Calu3 (cell line): ENCODE data around the gene TMEM121. TPM values are rescaled to one million over a fixed set of nuclear protein-coding genes. Genes with fewer than 3 reads are reported as not detected.
"Not testable (repeated sequence)": the region's sequence is repeated elsewhere in the genome, so short reads cannot be mapped to it uniquely, and the experiment has no call there.

Experiments used
- BruUV-seq: library from RNA; stranded (reverse); fragments of 400-500 nt; replicated peaks from 2 replicates; lab custom pipeline; 2021; lab: Mats Ljungman, UMichigan
- CTCF ChIA-PET: fragments of 300-600 bp; sonication (Branson Sonifier 250); formaldehyde crosslinking; loops from one replicate; lab custom pipeline; 2022; ENCODE audit warnings: antibody characterized with exemption; lab: Charles Lee
- DNase-seq: peaks from one replicate; pipeline ENCODE4 v3.0.0; 2022
- H3K27ac Mint-ChIP-seq: one replicate; pipeline ENCODE4 v1.8.0; 2022; ENCODE audit warnings: mixed read lengths; ENCODE audit not compliant: unreplicated experiment
- H3K27me3 Mint-ChIP-seq: one replicate; pipeline ENCODE4 v1.8.0; 2022; ENCODE audit warnings: mixed read lengths; ENCODE audit not compliant: unreplicated experiment
- H3K36me3 Mint-ChIP-seq: one replicate; pipeline ENCODE4 v1.8.0; 2022; ENCODE audit warnings: mild to moderate bottlenecking, moderate library complexity, mixed read lengths; ENCODE audit not compliant: insufficient read depth, unreplicated experiment
- H3K4me1 Mint-ChIP-seq: one replicate; pipeline ENCODE4 v1.8.0; 2022; ENCODE audit warnings: mild to moderate bottlenecking, low read depth, mixed read lengths; ENCODE audit not compliant: unreplicated experiment
- H3K4me3 Mint-ChIP-seq: one replicate; pipeline ENCODE4 v1.8.0; 2022; ENCODE audit warnings: mild to moderate bottlenecking, low read depth, moderate library complexity, mixed read lengths; ENCODE audit not compliant: unreplicated experiment
- H3K9me3 Mint-ChIP-seq: one replicate; pipeline ENCODE4 v1.8.0; 2022; ENCODE audit warnings: low read depth, mixed read lengths; ENCODE audit not compliant: unreplicated experiment
- CTCF ChIP-seq: fragments of 200-600 bp; IDR thresholded peaks from one replicate; pipeline ENCODE4 v1.8.0; 2022; ENCODE audit warnings: antibody characterized with exemption; ENCODE audit not compliant: unreplicated experiment
- intact Hi-C: fragments of 100-400 bp; cut with micrococcal nuclease; formaldehyde crosslinking; loops from one replicate; pipeline ENCODE4 v1.10.0; 2022; ENCODE audit not compliant: unreplicated experiment
- total RNA-seq: library from RNA; stranded (reverse); gene quantifications from 2 replicates; pipeline ENCODE4 v1.2.3, GENCODE V29; 2022

The TMEM121 gene
- total RNA-seq, 1 experiment from 2014 or later = 0.38 TPM

- BruUV-seq = no TSS peak
- no peak for DNase-seq
- no peak for TF ChIP-seq CTCF
- Mint-ChIP-seq H3K4me1 (no peaks in the 10 kb centered on the region), H3K27ac (no peak overlapping the region), H3K4me3 (no peak overlapping the region), H3K27me3 (peaks cover 84% of the 10 kb centered on the region), H3K36me3 (no peaks in the 10 kb centered on the region), H3K9me3 (peaks cover 3% of the 10 kb centered on the region)
- intact Hi-C loops = no loop called here
- CTCF ChIA-PET = no interaction called here
Measured at GRCh38 chr14:105541218-105541875, 15.0 kb downstream of the TMEM121 start.

GRCh38 chr14:105545676-105546075 is 19.3 kb downstream of the TMEM121 start:
- H3K9me3 Mint-ChIP-seq, H3K27ac Mint-ChIP-seq, H3K4me1 Mint-ChIP-seq, DNase-seq, H3K4me3 Mint-ChIP-seq, H3K36me3 Mint-ChIP-seq, CTCF ChIA-PET, intact Hi-C loops, BruUV-seq: not testable (repeated sequence)
- peaks cover 62% of the 10 kb centered on the region for H3K27me3 Mint-ChIP-seq

DNA sequence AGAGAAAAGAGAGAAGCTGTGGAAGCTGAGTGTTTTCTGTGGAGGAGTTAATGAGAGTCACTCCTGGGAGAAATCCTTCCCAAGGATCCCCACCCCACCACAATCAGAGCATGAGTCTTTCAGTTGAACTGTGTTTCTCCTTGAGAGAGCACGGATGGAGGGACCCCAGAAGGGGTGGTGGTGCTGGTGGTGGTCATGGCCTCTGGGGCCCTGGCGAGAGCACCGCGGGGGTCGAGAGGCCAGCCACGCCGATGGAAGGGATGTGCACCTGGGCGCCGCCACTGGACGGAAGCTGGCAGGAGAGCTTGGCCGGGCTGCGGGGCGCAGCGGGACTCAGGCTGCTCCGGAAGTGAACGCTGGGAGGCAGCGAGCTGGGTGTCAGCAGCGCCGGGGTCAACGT is 20.0 kb downstream of the TMEM121 start:
- CTCF ChIA-PET, intact Hi-C loops, DNase-seq, BruUV-seq, H3K4me3 Mint-ChIP-seq, H3K9me3 Mint-ChIP-seq, H3K36me3 Mint-ChIP-seq, H3K4me1 Mint-ChIP-seq, H3K27ac Mint-ChIP-seq: not testable (repeated sequence)
- H3K27me3 Mint-ChIP-seq = peaks cover 61% of the 10 kb centered on the region

DNA sequence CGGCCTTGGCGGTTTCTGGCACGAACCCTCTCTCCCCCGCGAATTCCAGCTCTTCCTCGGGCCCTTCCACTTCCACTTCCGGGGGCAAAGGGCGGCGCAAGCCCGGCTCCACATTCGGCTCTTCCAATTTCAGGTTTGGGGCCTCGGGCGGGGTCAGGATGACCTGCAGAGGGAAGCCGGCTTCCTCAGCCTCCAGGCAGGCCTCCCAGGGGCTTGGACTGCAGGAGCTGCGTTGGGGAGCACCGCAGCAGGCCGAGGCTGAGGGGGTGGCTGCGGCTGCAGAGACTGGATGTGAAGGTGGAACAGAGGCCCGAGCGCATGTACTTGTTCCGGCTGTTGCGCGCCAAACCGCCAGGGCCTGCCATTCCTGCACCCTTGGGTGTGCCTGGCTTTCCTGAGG is 20.7 kb downstream of the TMEM121 start:
- H3K9me3 Mint-ChIP-seq, BruUV-seq, H3K4me1 Mint-ChIP-seq, H3K27ac Mint-ChIP-seq, DNase-seq, CTCF ChIA-PET, H3K4me3 Mint-ChIP-seq, intact Hi-C loops, H3K36me3 Mint-ChIP-seq: not testable (repeated sequence)
- peaks cover 58% of the 10 kb centered on the region for H3K27me3 Mint-ChIP-seq

GRCh38 chr14:105547741-105548169 is 21.4 kb downstream of the TMEM121 start:
- BruUV-seq = no TSS peak
- CTCF ChIA-PET = no interaction called here

More at GRCh38 chr14:105547741-105548169, 21.4 kb downstream of the TMEM121 start:
- Mint-ChIP-seq H3K9me3 (peaks cover under 1% of the 10 kb centered on the region), H3K4me3 (no peak overlapping the region), H3K4me1 (no peaks in the 10 kb centered on the region), H3K27ac (no peak overlapping the region), H3K27me3 (peaks cover 58% of the 10 kb centered on the region), H3K36me3 (no peaks in the 10 kb centered on the region)
- intact Hi-C loops = no loop called here
- no peak for TF ChIP-seq CTCF
- no peak for DNase-seq
